BLaER1 (cell line): ENCODE results near the gene PCSK5.

Experiments
- H3K27ac ChIP-seq: shearing (Covaris generic); formaldehyde crosslinking; 2 replicates; pipeline ENCODE4 v1.8.1; 2022
- H3K27me3 ChIP-seq: shearing (Covaris generic); formaldehyde crosslinking; 2 replicates; pipeline ENCODE4 v1.8.1; 2022
- H3K36me3 ChIP-seq: shearing (Covaris generic); formaldehyde crosslinking; 2 replicates; pipeline ENCODE4 v1.8.1; 2022
- H3K4me1 ChIP-seq: shearing (Covaris generic); formaldehyde crosslinking; 2 replicates; pipeline ENCODE4 v1.8.1; 2022
- H3K4me2 ChIP-seq: shearing (Covaris generic); formaldehyde crosslinking; 2 replicates; pipeline ENCODE4 v1.8.1; 2022
- H3K4me3 ChIP-seq: shearing (Covaris generic); formaldehyde crosslinking; 2 replicates; pipeline ENCODE4 v1.8.1; 2022
- H3K9ac ChIP-seq: shearing (Covaris generic); formaldehyde crosslinking; 2 replicates; pipeline ENCODE4 v1.8.1; 2022
- H3K9me3 ChIP-seq: shearing (Covaris generic); formaldehyde crosslinking; 2 replicates; pipeline ENCODE4 v1.8.1; 2022
- H4K20me1 ChIP-seq: shearing (Covaris generic); formaldehyde crosslinking; 2 replicates; pipeline ENCODE4 v1.8.1; 2022
- Cebpa-rat ChIP-seq: shearing (Covaris generic); IDR thresholded peaks from 2 replicates; pipeline ENCODE4 v1.8.1; 2022

Gene PCSK5

GRCh38 chr9:76363032-76363395 lies 472.5 kb downstream of the PCSK5 start:
- H3K4me2 ChIP-seq = no peak overlapping the region
- H3K9me3 ChIP-seq = no peaks in the 10 kb centered on the region
- H3K9ac ChIP-seq = no peak overlapping the region
- H3K36me3 ChIP-seq = no peaks in the 10 kb centered on the region
- no peaks in the 10 kb centered on the region for H4K20me1 ChIP-seq
- no peaks in the 10 kb centered on the region for H3K4me1 ChIP-seq
- no peak overlapping the region for H3K27ac ChIP-seq
- no peak for TF ChIP-seq Cebpa-rat
- H3K4me3 ChIP-seq = no peak overlapping the region
- no peaks in the 10 kb centered on the region for H3K27me3 ChIP-seq

- Histone ChIP-seq H3K9ac (no peak overlapping the region), H3K4me2 (no peak overlapping the region), H3K27me3 (no peaks in the 10 kb centered on the region), H4K20me1 (no peaks in the 10 kb centered on the region), H3K36me3 (no peaks in the 10 kb centered on the region), H3K4me1 (peaks cover 11% of the 10 kb centered on the region), H3K9me3 (no peaks in the 10 kb centered on the region), H3K27ac (no peak overlapping the region), H3K4me3 (no peak overlapping the region)
- no peak for TF ChIP-seq Cebpa-rat
Measured at GRCh38 chr9:76365028-76365427, 474.6 kb downstream of the PCSK5 start.

DNA sequence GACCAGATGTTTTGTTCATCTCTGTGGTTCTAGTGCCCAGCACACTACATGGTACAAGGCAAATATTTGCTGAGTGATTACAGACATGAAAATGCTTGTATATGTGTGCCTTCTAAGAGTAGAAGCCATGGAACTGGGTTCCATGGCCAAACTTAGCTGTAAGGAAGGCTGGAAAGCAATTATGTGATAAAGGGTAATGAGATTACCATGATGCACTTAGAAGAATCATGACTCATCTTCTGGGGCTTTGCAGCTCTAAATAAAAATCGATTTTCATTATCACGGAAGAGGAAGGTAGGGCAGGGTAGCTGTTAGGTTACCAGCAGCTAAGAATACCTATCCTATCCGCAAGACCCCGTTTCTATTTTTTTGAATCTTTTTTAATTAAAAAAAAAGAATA lies 475.8 kb downstream of the PCSK5 start:
- TF ChIP-seq Cebpa-rat = no peak
- H3K4me1 ChIP-seq = peaks cover 20% of the 10 kb centered on the region
- no peak overlapping the region for H3K4me3 ChIP-seq
- no peaks in the 10 kb centered on the region for H3K27me3 ChIP-seq
- no peak overlapping the region for H3K9ac ChIP-seq
- no peak overlapping the region for H3K4me2 ChIP-seq
- H3K36me3 ChIP-seq = no peaks in the 10 kb centered on the region
- no peaks in the 10 kb centered on the region for H3K9me3 ChIP-seq
- no peak overlapping the region for H3K27ac ChIP-seq
- H4K20me1 ChIP-seq = no peaks in the 10 kb centered on the region

DNA sequence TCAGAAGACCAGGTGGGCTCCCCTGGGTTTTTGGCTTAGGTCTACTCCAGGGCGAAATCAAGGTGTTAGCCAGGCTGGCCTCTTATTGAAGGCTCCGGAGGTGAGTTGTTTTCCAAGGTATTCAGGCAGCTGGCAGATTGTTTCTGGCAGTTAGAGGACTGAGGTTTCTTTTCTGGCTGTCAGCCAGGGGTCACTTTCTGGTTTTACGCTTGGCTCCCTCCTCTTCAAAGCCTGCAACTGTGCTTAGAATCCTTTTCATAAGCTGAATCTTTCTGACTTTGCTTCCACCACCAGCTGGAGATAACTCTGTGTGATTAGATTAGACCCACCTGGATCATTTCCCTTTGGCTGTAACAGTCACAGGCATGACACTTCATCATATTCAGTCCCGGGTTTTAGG lies 479.1 kb downstream of the PCSK5 start:
- no peak overlapping the region for H3K9ac ChIP-seq

GRCh38 chr9:76370396-76371023 lies 480.0 kb downstream of the PCSK5 start:
- Histone ChIP-seq H3K4me1 (peaks cover 20% of the 10 kb centered on the region), H3K36me3 (no peaks in the 10 kb centered on the region), H3K4me2 (peak overlapping the region; percentile 59; the same call in 1 of the 2 replicates), H3K27ac (no peak overlapping the region), H4K20me1 (no peaks in the 10 kb centered on the region), H3K9me3 (no peaks in the 10 kb centered on the region), H3K4me3 (no peak overlapping the region), H3K27me3 (no peaks in the 10 kb centered on the region), H3K9ac (no peak overlapping the region)
- no peak for TF ChIP-seq Cebpa-rat

More for the DNA sequence above, 479.1 kb downstream of the PCSK5 start:
- H3K27me3 ChIP-seq = no peaks in the 10 kb centered on the region
- H3K9me3 ChIP-seq = no peaks in the 10 kb centered on the region
- peak overlapping the region; percentile 28; the same call in 1 of the 2 replicates for H3K27ac ChIP-seq
- H4K20me1 ChIP-seq = no peaks in the 10 kb centered on the region
- H3K36me3 ChIP-seq = no peaks in the 10 kb centered on the region
- H3K4me3 ChIP-seq = no peak overlapping the region
- no peak for TF ChIP-seq Cebpa-rat
- H3K4me2 ChIP-seq = peak overlapping the region; percentile 59
- peaks cover 20% of the 10 kb centered on the region for H3K4me1 ChIP-seq

DNA sequence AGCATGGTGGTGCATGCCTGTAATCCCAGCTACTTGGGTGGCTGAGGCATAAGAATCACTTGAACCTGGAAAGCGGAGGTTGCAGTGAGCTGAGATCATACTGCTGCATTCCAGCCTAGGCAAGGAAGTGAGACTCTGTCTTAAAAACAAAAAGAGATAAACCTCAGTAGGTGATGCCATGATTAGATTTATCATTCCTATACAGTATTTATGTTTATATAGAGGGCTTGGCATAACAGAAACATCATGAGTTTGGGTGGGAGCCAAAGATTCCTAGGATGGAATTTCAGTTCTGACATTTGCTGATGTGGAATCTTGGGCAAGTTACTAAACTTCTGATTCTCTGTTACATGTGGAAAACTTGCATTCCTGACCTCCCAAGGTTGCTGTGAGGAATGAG lies 481.4 kb downstream of the PCSK5 start:
- no peak overlapping the region for H3K4me2 ChIP-seq

DNA sequence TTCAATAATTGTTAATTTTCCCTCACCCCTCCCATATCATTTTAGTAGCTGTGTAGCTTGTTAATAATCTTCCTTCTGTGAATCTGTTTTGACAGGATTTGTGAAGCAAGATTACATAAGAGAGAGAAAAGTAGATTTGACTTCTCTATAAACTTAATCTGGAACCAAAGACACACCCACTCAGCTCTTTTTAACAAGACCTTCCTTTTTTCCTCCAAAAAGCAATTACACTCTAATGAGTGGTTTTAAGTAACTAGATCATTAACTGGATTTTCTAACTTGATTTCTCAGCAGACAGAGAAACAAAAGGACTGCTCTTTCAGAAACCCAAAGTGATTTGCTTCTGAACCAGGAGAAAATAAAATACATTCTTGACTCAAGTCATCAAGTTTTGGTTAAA lies 481.9 kb downstream of the PCSK5 start:
- Histone ChIP-seq H3K4me3 (no peak overlapping the region), H3K27me3 (no peaks in the 10 kb centered on the region), H3K9ac (no peak overlapping the region), H3K36me3 (no peaks in the 10 kb centered on the region), H3K9me3 (no peaks in the 10 kb centered on the region), H3K4me2 (no peak overlapping the region), H4K20me1 (no peaks in the 10 kb centered on the region), H3K27ac (no peak overlapping the region), H3K4me1 (peaks cover 20% of the 10 kb centered on the region)
- TF ChIP-seq Cebpa-rat = no peak

More for the DNA sequence above, 481.4 kb downstream of the PCSK5 start:
- H3K27ac ChIP-seq = no peak overlapping the region
- H4K20me1 ChIP-seq = no peaks in the 10 kb centered on the region
- peaks cover 20% of the 10 kb centered on the region for H3K4me1 ChIP-seq
- H3K27me3 ChIP-seq = no peaks in the 10 kb centered on the region
- no peaks in the 10 kb centered on the region for H3K36me3 ChIP-seq
- TF ChIP-seq Cebpa-rat = no peak
- no peak overlapping the region for H3K4me3 ChIP-seq
- H3K9me3 ChIP-seq = no peaks in the 10 kb centered on the region
- no peak overlapping the region for H3K9ac ChIP-seq

- Histone ChIP-seq H3K27ac (no peak overlapping the region), H3K4me1 (peaks cover 20% of the 10 kb centered on the region), H3K9ac (no peak overlapping the region), H3K4me2 (no peak overlapping the region), H3K4me3 (no peak overlapping the region), H4K20me1 (no peaks in the 10 kb centered on the region), H3K9me3 (no peaks in the 10 kb centered on the region), H3K27me3 (no peaks in the 10 kb centered on the region), H3K36me3 (no peaks in the 10 kb centered on the region)
- TF ChIP-seq Cebpa-rat = no peak
Measured at GRCh38 chr9:76373173-76373783, 482.8 kb downstream of the PCSK5 start.

DNA sequence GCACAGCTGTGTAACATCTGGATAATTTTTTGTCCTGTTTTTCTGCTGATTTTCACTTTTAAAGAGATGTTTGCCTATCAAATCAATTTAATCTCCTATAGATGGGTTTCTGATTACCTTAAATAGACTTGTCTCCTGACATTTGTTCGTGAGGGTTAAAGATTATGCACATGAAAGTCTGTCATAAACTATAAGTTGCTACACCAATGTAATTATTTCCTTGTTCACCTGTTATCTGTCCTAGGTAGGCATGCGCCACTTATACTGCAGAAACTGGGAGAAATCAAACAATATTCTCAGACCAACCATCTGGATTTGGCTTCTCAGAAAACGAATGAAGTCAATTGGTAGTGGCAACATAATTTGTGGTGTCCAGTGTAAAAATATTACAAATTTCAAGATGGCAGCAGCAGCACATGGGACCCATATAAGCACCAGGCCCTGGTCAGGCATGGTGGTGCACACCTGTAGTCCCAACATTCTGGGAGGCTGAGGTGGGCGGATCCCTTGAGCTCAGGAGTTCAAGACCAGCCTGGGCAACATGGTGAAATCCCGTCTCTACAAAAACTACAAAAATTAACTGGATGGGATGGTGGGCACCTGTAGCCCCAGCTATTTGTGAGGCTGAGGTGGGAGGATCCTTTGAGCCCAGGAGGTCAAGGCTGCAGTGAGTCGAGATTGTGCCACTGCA lies 483.5 kb downstream of the PCSK5 start:
- no peak for TF ChIP-seq Cebpa-rat
- Histone ChIP-seq H3K27ac (no peak overlapping the region), H3K9ac (no peak overlapping the region), H3K4me2 (no peak overlapping the region), H4K20me1 (no peaks in the 10 kb centered on the region), H3K36me3 (no peaks in the 10 kb centered on the region), H3K4me3 (no peak overlapping the region), H3K4me1 (peaks cover 20% of the 10 kb centered on the region), H3K27me3 (no peaks in the 10 kb centered on the region), H3K9me3 (no peaks in the 10 kb centered on the region)
